Keratinocyte (primary cell): Measurements from ENCODE around the gene KNCN. TPM values are rescaled to one million over a fixed set of nuclear protein-coding genes. Genes with fewer than 3 reads are reported as not detected.

ENCODE experiments used
- DNase-seq: peaks from one replicate; pipeline ENCODE4 v3.0.0-alpha.2; 2011; ENCODE audit warnings: low read depth, missing footprints, low spot score
- FAIRE-seq: peaks from 2 replicates; lab custom pipeline; 2011; peaks lifted over from hg19 to GRCh38; lab: Jason Lieb, UNC
- H2AFZ ChIP-seq: 2 replicates; pipeline ENCODE4 v1.6.0; 2012; ENCODE audit warnings: low read length, control low read depth, inconsistent platforms; ENCODE audit not compliant: control insufficient read depth
- H3K27ac ChIP-seq: 2 replicates; pipeline ENCODE4 v1.5.1; 2011; ENCODE audit warnings: low read length; ENCODE audit not compliant: control insufficient read depth, insufficient read depth
- H3K27me3 ChIP-seq: 3 replicates; pipeline ENCODE4 v1.6.0; 2011; ENCODE audit warnings: low read length; ENCODE audit not compliant: control insufficient read depth, insufficient read depth; ENCODE audit errors: extremely low read depth
- H3K36me3 ChIP-seq, 2 experiments: 2 replicates in 1 of 2; 3 replicates in 1 of 2; pipeline ENCODE4 v1.5.1; 2011; ENCODE audit warnings: low read length in 2 of 2, mild to moderate bottlenecking in 1 of 2; ENCODE audit not compliant: control insufficient read depth in 2 of 2, insufficient read depth in 2 of 2; ENCODE audit errors: extremely low read depth in 1 of 2
- H3K4me1 ChIP-seq: 3 replicates; pipeline ENCODE4 v1.5.1; 2011; ENCODE audit warnings: low read length; ENCODE audit not compliant: control insufficient read depth, insufficient read depth; ENCODE audit errors: extremely low read depth
- H3K4me2 ChIP-seq: 3 replicates; pipeline ENCODE4 v1.6.0; 2011; ENCODE audit warnings: low read depth, low read length; ENCODE audit not compliant: control insufficient read depth, insufficient read depth; ENCODE audit errors: extremely low read depth
- H3K4me3 ChIP-seq, 3 experiments: fragments of 200-600 bp in 1 of 3; sonication (generic) in 1 of 3; 2 replicates in 2 of 3; 3 replicates in 1 of 3; pipeline ENCODE4 v1.5.1; 2011 to 2016; ENCODE audit warnings: low read length in 3 of 3, mild to moderate bottlenecking in 3 of 3, control low read depth in 2 of 3, inconsistent platforms in 1 of 3, low read depth in 1 of 3, mixed read lengths in 1 of 3, mixed run types in 1 of 3, moderate library complexity in 1 of 3; ENCODE audit not compliant: control insufficient read depth in 2 of 3, insufficient read depth in 2 of 3; ENCODE audit errors: extremely low read depth in 1 of 3
- H3K79me2 ChIP-seq: 2 replicates; pipeline ENCODE4 v1.6.0; 2012; ENCODE audit warnings: low read length; ENCODE audit not compliant: control insufficient read depth, insufficient read depth
- H3K9ac ChIP-seq: 3 replicates; pipeline ENCODE4 v1.6.0; 2011; ENCODE audit warnings: low read length; ENCODE audit not compliant: control insufficient read depth, insufficient read depth; ENCODE audit errors: extremely low read depth
- H3K9me1 ChIP-seq: 3 replicates; pipeline ENCODE4 v1.6.0; 2011; ENCODE audit warnings: low read length; ENCODE audit not compliant: control insufficient read depth, insufficient read depth; ENCODE audit errors: extremely low read depth
- H3K9me3 ChIP-seq: 2 replicates; pipeline ENCODE4 v1.5.1; 2012; ENCODE audit warnings: low read depth, low read length; ENCODE audit not compliant: control insufficient read depth
- H4K20me1 ChIP-seq: 3 replicates; pipeline ENCODE4 v1.6.0; 2011; ENCODE audit warnings: low read length; ENCODE audit not compliant: control insufficient read depth, insufficient read depth; ENCODE audit errors: extremely low read depth
- CTCF ChIP-seq, 3 experiments: IDR thresholded peaks in 1 of 3; conservative IDR thresholded peaks in 1 of 3; optimal IDR thresholded peaks in 1 of 3; 2 replicates in 2 of 3; 3 replicates in 1 of 3; pipeline versions ENCODE3 to v1.5.1; 2011; ENCODE audit warnings: low read length in 3 of 3, mild to moderate bottlenecking in 3 of 3, moderate library complexity in 2 of 3, control low read depth in 1 of 3, inconsistent platforms in 1 of 3; ENCODE audit not compliant: insufficient read depth in 2 of 3; ENCODE audit errors: extremely low read depth in 1 of 3
- EZH2 ChIP-seq: IDR thresholded peaks from one replicate; pipeline ENCODE4 v1.6.1; 2012; ENCODE audit warnings: inconsistent platforms, mild to moderate bottlenecking, low read length, moderate library complexity
- dilution Hi-C: fragments of 300-500 bp; cut with MboI; formaldehyde crosslinking; loops from one replicate; pipeline ENCODE4 v1.7.0; 2020; ENCODE audit warnings: low sequenced_read_pairs; ENCODE audit not compliant: extremely low pct_ligation_motif_present
- polyA plus RNA-seq, 5 experiments: library from polyadenylated mRNA; depleted of rRNA in 3 of 5; stranded (reverse) in 3 of 5; stranded (forward) in 1 of 5; unstranded in 1 of 5; fragments of >200 nt; gene quantifications; 1 replicate in 1 of 5; 2 replicates in 3 of 5; 3 replicates in 1 of 5; pipeline versions ENCODE4 v1.2.1 to v1.2.3, GENCODE V29; 2011 to 2012; ENCODE audit warnings: missing spikeins in 2 of 5, low read depth in 1 of 5, low replicate concordance in 1 of 5

Gene KNCN
- polyA plus RNA-seq, 1 donor (not counting 4 experiments of a cell fraction or from before 2014, with no cell fraction given) = not detected

- no peaks in the 10 kb centered on the region for H3K27me3 ChIP-seq
- dilution Hi-C loops = no loop called here
- H3K4me1 ChIP-seq = peaks cover 10% of the 10 kb centered on the region
- DNase-seq (no peak), FAIRE-seq (no peak)
- H3K27ac ChIP-seq = no peak overlapping the region
- H3K4me2 ChIP-seq = no peak overlapping the region
- H3K4me3 ChIP-seq = no peak overlapping the region
- TF ChIP-seq CTCF (optimal IDR thresholded peaks at IDR 0.05 in 1 of 3, IDR thresholded peaks at IDR 0.05 in 1 of 3, conservative IDR thresholded peaks at IDR 0.05 in 1 of 3; ENCODE audit: extremely low read depth in 1 of 3, insufficient read depth in 2 of 3, low read length in 3 of 3) = no peak
- no peaks in the 10 kb centered on the region for H3K79me2 ChIP-seq
- no peak overlapping the region for H3K9ac ChIP-seq
- no peaks in the 10 kb centered on the region for H3K36me3 ChIP-seq
- no peaks in the 10 kb centered on the region for H3K9me3 ChIP-seq
- H3K9me1 ChIP-seq = no peaks in the 10 kb centered on the region
- no peak overlapping the region for H2AFZ ChIP-seq
- no peaks in the 10 kb centered on the region for H4K20me1 ChIP-seq
Measured at GRCh38 chr1:46513536-46513935, 37.9 kb downstream of the KNCN start.

GRCh38 chr1:46512792-46513190 is 38.7 kb downstream of the KNCN start:
- H3K9ac ChIP-seq = no peak overlapping the region
- dilution Hi-C loops = no loop called here
- TF ChIP-seq EZH2 = no peak
- TF ChIP-seq CTCF (optimal IDR thresholded peaks at IDR 0.05 in 1 of 3, IDR thresholded peaks at IDR 0.05 in 1 of 3, conservative IDR thresholded peaks at IDR 0.05 in 1 of 3; ENCODE audit: extremely low read depth in 1 of 3, insufficient read depth in 2 of 3, low read length in 3 of 3) = no peak

More at GRCh38 chr1:46512792-46513190, 38.7 kb downstream of the KNCN start:
- Histone ChIP-seq H3K27me3 (peaks cover 2% of the 10 kb centered on the region), H3K4me3 (no peak overlapping the region), H2AFZ (no peak overlapping the region), H3K4me1 (peaks cover 10% of the 10 kb centered on the region), H3K36me3 (no peaks in the 10 kb centered on the region), H3K9me1 (no peaks in the 10 kb centered on the region), H3K27ac (no peak overlapping the region), H3K79me2 (no peaks in the 10 kb centered on the region), H3K4me2 (no peak overlapping the region), H4K20me1 (no peaks in the 10 kb centered on the region), H3K9me3 (no peaks in the 10 kb centered on the region)
- FAIRE-seq (no peak), DNase-seq (no peak)
